Skeletal muscle tissue (tissue), 4 donors: Measurements from ENCODE around the gene ERC1. TPM values are rescaled to one million over a fixed set of nuclear protein-coding genes. Genes with fewer than 3 reads are reported as not detected.
A peak's percentile ranks its signal among the peaks of the same experiment; 100 is the strongest.

Experiments used
- H3K27ac ChIP-seq: one replicate; pipeline ENCODE4 v1.7.0; 2013; ENCODE audit warnings: mild to moderate bottlenecking, low read depth, low read length, inconsistent platforms
- H3K27me3 ChIP-seq, 3 donors: one replicate each; pipeline ENCODE4 v1.7.0; 2013; ENCODE audit warnings: low read length in 3 of 3; ENCODE audit not compliant: control insufficient read depth in 3 of 3, insufficient read depth in 3 of 3
- H3K36me3 ChIP-seq, 3 donors: one replicate each; pipeline ENCODE4 v1.7.0; 2013; ENCODE audit warnings: low read length in 3 of 3; ENCODE audit not compliant: control insufficient read depth in 3 of 3, insufficient read depth in 3 of 3
- H3K4me1 ChIP-seq, 3 donors: one replicate each; pipeline ENCODE4 v1.7.0; 2013; ENCODE audit warnings: low read length in 3 of 3, mild to moderate bottlenecking in 3 of 3; ENCODE audit not compliant: control insufficient read depth in 3 of 3, insufficient read depth in 3 of 3
- H3K4me3 ChIP-seq, 3 donors: one replicate each; pipeline ENCODE4 v1.7.0; 2013; ENCODE audit warnings: low read length in 3 of 3
- H3K9ac ChIP-seq, 3 donors: one replicate each; pipeline ENCODE4 v1.7.0; 2013; ENCODE audit warnings: low read length in 3 of 3, mild to moderate bottlenecking in 3 of 3, moderate library complexity in 2 of 3, low read depth in 1 of 3
- H3K9me3 ChIP-seq, 3 donors: one replicate each; pipeline ENCODE4 v1.7.0; 2013; ENCODE audit warnings: low read length in 3 of 3; ENCODE audit not compliant: control insufficient read depth in 3 of 3
- total RNA-seq: library from RNA; depleted of rRNA; stranded (reverse); fragments of >200 nt; gene quantifications from one replicate; pipeline ENCODE4 v1.2.3, GENCODE V29; 2014
- donor health status: Osteomylitis.

Gene ERC1
- total RNA-seq, 1 donor from 2014 or later = 56.9 TPM

DNA sequence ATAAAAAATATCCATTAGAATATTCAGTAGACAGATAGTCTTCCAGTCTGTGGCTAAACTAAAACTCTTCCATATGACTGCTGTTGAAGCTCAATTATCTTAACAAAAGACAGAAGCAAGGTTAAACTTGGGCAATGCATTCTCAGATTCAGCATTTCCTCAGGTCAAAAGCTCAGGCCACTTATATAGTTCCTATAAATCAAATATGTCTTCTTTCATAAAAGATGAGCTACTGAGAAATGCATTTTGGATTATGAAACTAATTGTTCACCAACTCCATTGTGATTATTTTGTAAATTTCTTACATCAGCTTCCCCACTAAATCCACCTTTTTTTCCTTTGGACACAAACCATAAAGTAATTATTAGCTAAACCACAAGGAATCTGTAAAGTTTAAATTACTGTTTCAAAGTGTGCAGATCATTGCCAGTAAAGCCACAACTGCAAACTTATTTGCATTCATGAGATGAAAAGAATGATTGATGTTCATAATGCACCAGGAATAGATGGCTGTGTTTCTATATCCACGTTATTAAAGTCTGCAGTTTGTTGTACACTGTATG is 379.0 kb downstream of the ERC1 start:
- H3K27me3 ChIP-seq = no peaks in the 10 kb centered on the region
- H3K9ac ChIP-seq = no peak overlapping the region
- H3K36me3 ChIP-seq = peaks cover 0 to 3% (median 0%) of the 10 kb centered on the region in 3 donors
- H3K9me3 ChIP-seq = no peaks in the 10 kb centered on the region
- peak overlapping the region; percentile 61 for H3K27ac ChIP-seq
- peaks cover 6 to 13% (median 10%) of the 10 kb centered on the region in 3 donors for H3K4me1 ChIP-seq
- H3K4me3 ChIP-seq = no peak overlapping the region

DNA sequence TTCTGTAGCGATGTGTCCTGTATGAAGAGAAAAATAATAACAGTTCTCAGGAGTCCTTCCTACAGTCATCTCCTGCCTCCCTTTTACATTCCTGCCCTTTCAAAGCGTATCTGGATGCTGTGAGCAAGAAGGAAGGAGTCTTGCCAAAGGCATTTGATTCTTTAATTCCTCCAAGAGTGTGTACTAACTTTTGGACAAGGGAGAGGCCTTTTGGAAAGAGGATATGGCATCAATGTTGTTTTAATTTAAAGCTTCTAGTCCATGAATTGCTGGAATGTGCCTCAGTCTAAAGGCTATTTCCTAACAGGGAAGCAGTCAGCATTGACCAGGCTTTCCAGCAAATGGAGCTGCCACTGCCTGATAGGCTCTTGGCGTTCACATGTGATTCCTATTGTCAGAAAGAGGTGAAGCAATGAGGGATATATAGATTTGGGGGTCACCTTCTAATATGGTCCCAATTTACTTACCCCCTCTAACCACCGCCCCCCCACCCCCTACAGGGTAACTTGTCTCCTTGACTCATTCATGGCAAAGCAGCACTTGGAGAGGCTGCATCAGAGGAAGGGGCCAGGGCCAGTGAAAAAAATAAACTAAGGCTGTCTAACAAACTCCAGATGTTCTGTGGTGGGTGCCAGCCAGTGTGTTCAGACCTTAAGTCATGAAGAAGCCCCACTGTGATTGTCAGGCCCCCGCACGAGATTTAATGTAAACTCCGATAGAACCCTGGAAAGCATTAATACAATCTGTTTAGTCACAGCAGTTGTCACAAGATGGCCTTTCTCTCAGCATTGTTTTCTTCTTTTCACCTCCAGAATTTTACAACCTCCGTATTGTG is 383.1 kb downstream of the ERC1 start:
- Histone ChIP-seq H3K9me3 (no peaks in the 10 kb centered on the region), H3K36me3 (peaks cover 0 to 3% (median 0%) of the 10 kb centered on the region in 3 donors), H3K4me3 (no peak overlapping the region), H3K4me1 (peaks cover 2 to 5% (median 5%) of the 10 kb centered on the region in 3 donors), H3K9ac (no peak overlapping the region), H3K27me3 (no peaks in the 10 kb centered on the region), H3K27ac (no peak overlapping the region)

DNA sequence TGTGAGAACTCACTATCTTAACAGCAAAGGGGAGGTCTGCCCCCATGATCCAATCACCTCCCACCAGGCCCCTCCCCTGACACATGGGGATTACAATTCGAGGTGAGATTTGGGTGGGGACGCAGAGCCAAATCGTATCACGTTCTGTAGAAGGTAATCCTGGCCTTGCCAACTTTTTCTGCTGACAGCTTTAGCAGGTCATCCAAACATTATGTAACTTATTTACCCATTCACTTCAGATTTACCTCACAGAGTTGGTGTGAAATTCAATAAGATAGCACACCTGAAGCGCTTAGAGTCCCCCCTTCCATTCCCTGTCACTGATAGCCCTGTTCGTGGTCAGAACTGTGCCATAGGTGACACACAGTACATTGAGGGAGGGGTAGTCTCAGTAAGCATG is 384.3 kb downstream of the ERC1 start:
- Histone ChIP-seq H3K4me3 (no peak overlapping the region), H3K27ac (no peak overlapping the region), H3K9ac (no peak overlapping the region), H3K27me3 (no peaks in the 10 kb centered on the region), H3K4me1 (no peaks in the 10 kb centered on the region), H3K9me3 (no peaks in the 10 kb centered on the region), H3K36me3 (peaks cover 0 to 8% (median 0%) of the 10 kb centered on the region in 3 donors)

DNA sequence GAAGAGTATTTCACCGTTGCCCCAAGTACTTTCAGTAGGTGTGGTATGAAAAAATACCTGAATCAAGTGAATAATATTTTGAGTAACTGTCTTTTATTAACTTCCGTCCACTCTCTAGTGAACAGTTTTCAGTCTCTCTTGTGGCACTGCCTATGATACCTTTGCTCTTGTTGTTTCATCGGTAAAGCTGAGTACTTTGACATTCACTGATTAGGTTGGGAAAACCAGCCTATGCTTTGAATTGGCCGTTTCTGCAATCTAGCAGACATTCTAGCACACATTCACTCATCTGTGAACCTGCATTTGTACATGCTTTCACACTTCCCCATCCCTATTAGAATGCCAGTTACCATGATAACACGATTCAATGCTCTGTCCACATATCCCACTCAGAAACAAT is 386.1 kb downstream of the ERC1 start:
- H3K27me3 ChIP-seq = no peaks in the 10 kb centered on the region
- H3K9me3 ChIP-seq = no peaks in the 10 kb centered on the region
- no peaks in the 10 kb centered on the region for H3K4me1 ChIP-seq
- no peak overlapping the region for H3K9ac ChIP-seq
- H3K36me3 ChIP-seq = peaks cover 0 to 9% (median 0%) of the 10 kb centered on the region in 3 donors
- no peak overlapping the region for H3K4me3 ChIP-seq
- no peak overlapping the region for H3K27ac ChIP-seq

DNA sequence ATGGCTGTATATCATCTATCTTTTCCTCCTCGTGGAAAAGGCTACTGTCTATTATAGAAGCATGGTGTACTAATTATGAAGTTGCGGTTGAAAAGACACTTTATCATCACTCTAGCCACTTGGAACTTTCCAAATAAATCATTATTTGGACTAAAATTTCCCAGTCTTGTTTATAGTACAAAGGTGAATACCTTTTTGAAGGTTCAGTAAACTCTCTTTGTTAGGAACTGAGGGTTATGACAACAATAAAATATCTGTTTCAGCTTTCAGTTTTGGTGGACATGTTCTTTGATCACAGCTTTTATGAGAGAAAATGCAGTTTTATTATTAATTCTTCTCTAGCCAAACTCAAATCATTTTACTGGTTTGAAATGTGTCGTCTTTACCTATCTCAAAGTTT is 386.7 kb downstream of the ERC1 start:
- H3K4me3 ChIP-seq = no peak overlapping the region
- no peak overlapping the region for H3K9ac ChIP-seq
- no peak overlapping the region for H3K27ac ChIP-seq
- H3K36me3 ChIP-seq = peaks cover 0 to 9% (median 0%) of the 10 kb centered on the region in 3 donors
- no peaks in the 10 kb centered on the region for H3K4me1 ChIP-seq
- no peaks in the 10 kb centered on the region for H3K27me3 ChIP-seq
- H3K9me3 ChIP-seq = no peaks in the 10 kb centered on the region

DNA sequence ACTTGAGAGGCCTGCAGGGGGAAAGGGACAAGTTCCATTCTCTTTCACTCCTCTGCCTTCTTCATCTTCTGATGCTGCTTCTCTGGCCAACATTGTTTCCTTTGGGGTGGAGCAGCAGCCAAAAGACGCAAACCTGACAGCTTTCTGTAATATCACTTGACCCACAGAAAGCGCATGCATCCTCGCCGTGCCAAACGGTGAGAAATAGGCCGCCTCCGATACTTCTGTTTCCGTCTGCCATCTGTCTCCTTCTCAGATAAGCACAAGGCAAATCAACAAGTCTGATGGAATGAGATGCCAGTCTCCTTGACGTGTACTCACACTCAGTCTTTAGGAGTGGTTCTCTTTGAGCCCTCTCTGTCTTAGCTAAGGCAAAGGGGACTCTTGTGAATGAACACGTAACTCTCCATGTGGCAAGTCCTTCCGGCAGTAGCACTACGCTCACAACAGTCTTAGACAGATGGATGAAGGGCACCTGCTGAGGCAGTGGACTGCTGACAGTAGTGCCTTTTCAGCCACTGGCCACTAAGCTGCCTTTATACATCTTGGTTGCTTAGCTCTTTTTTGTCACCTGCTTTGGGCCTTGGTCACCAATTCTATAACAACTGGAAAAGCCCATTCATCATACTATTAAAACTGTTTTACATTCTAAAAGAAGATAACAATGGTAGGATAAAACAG is 389.3 kb downstream of the ERC1 start:
- Histone ChIP-seq H3K9ac (no peak overlapping the region), H3K4me1 (no peaks in the 10 kb centered on the region), H3K9me3 (no peaks in the 10 kb centered on the region), H3K36me3 (peaks cover 0 to 6% (median 0%) of the 10 kb centered on the region in 3 donors), H3K27me3 (no peaks in the 10 kb centered on the region), H3K4me3 (no peak overlapping the region), H3K27ac (no peak overlapping the region)

DNA sequence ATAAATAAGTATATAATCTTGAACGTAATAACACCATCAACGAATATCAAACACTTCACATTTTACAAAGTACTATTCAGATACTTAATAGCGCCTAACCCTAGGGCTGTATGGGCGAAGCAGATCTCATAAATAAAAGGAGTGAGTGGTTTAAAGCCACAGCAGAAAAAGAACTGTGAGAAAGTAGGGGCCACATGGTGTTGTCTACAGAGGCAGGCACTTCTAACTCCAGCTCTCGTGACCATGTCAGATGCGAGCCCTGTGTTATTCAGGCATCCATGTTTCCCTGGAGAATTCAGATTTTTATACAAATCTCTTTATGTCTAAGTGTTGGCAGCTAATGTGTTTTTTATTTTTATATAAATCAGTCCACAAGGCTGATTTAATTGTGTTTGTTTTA is 391.1 kb downstream of the ERC1 start:
- Histone ChIP-seq H3K36me3 (peaks cover 0 to 6% (median 0%) of the 10 kb centered on the region in 3 donors), H3K4me1 (no peaks in the 10 kb centered on the region), H3K27me3 (no peaks in the 10 kb centered on the region), H3K9ac (no peak overlapping the region), H3K27ac (no peak overlapping the region), H3K4me3 (no peak overlapping the region), H3K9me3 (no peaks in the 10 kb centered on the region)

DNA sequence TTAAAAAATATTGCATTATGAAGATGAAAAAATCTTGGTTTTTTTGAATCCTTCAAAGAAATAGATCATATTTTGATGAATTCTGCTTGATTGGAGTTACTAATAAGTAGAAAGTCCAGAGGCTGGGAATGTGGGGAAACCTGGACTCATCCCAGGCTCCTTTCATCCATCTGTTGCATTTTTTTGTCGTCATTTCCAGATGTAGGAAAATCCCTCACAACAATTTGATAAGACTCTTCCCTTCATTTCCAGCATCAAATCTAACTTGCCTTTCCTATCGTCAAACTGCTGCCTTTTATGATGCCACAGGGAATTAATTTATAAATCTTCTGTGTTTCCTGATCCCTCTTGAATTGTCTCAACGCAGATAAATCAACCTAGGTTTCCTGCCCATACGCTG is 391.8 kb downstream of the ERC1 start:
- no peaks in the 10 kb centered on the region for H3K27me3 ChIP-seq
- H3K9ac ChIP-seq = no peak overlapping the region
- H3K4me1 ChIP-seq = no peaks in the 10 kb centered on the region
- no peaks in the 10 kb centered on the region for H3K9me3 ChIP-seq
- H3K36me3 ChIP-seq = peaks cover 0 to 6% (median 0%) of the 10 kb centered on the region in 3 donors
- H3K4me3 ChIP-seq = no peak overlapping the region
- no peak overlapping the region for H3K27ac ChIP-seq

DNA sequence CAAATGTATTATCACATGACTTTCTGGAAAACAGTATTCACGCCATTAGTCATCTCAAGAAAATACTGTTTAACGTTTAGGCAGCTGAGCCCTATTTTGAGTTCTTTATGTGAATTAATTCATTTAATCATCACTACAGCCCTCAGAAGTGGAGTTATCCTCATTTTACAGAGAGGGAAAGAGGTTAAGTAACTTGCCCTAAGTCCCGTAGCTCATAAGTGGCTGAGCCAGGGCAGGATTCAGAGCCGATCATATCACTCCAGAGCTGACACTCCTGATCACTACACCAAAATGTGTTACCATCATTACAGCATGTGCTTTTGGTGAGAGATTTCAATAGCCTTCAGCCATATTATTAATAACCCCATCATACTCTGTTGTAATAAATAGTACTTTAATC is 392.7 kb downstream of the ERC1 start:
- no peak overlapping the region for H3K9ac ChIP-seq
- peaks cover 0 to 8% (median 0%) of the 10 kb centered on the region in 3 donors for H3K36me3 ChIP-seq
- no peak overlapping the region for H3K27ac ChIP-seq
- no peaks in the 10 kb centered on the region for H3K9me3 ChIP-seq
- no peaks in the 10 kb centered on the region for H3K4me1 ChIP-seq
- no peak overlapping the region for H3K4me3 ChIP-seq
- no peaks in the 10 kb centered on the region for H3K27me3 ChIP-seq

DNA sequence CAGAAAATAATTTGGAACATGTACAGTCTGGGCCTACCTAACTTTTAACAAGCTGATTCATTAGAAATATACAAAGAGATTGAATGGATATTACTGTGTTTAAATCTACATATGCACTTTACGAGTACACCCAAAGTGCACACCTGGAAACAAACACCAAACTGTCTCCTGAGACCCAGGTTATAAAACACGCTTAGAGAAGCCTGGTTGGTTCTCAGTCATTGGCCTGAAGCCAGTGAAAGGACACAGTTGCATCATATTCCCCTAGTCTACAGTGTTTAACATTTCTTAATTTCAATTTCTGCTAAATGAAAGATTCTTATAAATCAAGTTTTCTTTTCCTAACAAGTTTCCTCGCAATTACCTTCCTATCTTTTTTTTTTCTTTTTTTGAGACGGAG is 393.9 kb downstream of the ERC1 start:
- Histone ChIP-seq H3K9me3 (no peaks in the 10 kb centered on the region), H3K27me3 (no peaks in the 10 kb centered on the region), H3K4me3 (no peak overlapping the region), H3K9ac (no peak overlapping the region), H3K36me3 (peaks cover 0 to 8% (median 0%) of the 10 kb centered on the region in 3 donors), H3K4me1 (no peaks in the 10 kb centered on the region), H3K27ac (no peak overlapping the region)
